Right lobe of liver (tissue), 4 donors: ENCODE results near the gene C1R.

Experiments
- CTCF ChIP-seq, 4 donors: fragments of 200-600 bp in 3 of 4; fragments of 450-650 bp in 1 of 4; IDR thresholded peaks; one replicate each; pipeline versions ENCODE4 v1.5.1 to v1.8.0; 2016 to 2022; ENCODE audit warnings: antibody characterized with exemption in 4 of 4, mild to moderate bottlenecking in 2 of 4
- POLR2A ChIP-seq: fragments of 450-650 bp; IDR thresholded peaks from one replicate; pipeline ENCODE4 v1.6.1; 2017; ENCODE audit warnings: antibody characterized with exemption, mild to moderate bottlenecking
- donor health status: DM: no; HTN: no; CAD: no.
- donor health status: DM: no; HTN: no; CAD: no.
- donor health status: DM: no; HTN: yes; CAD: no.

GRCh38 chr12:7035463-7035862 lies 56.8 kb downstream of the C1R start:
- TF ChIP-seq CTCF (IDR thresholded peaks at IDR 0.05) (no peak), POLR2A (no peak)
